Esophagus squamous epithelium (tissue), 5 donors: ENCODE data around the gene TCAP. TPM values are rescaled to one million over a fixed set of nuclear protein-coding genes. Genes with fewer than 3 reads are reported as not detected.
A peak's percentile ranks its signal among the peaks of the same experiment; 100 is the strongest.

Experiments
- DNase-seq: peaks from one replicate; lab custom pipeline; 2025; lab: John Stamatoyannopoulos, UW
- H3K27ac ChIP-seq, 4 donors: fragments of 200-600 bp; sonication (generic); one replicate each; pipeline ENCODE4 v1.5.1; 2016 to 2019; ENCODE audit warnings: mild to moderate bottlenecking in 1 of 4
- H3K27me3 ChIP-seq, 4 donors: fragments of 200-600 bp; sonication (generic); 1 replicate in 3 of 4; 2 replicates in 1 of 4; pipeline versions ENCODE4 v1.5.1 to v1.6.0; 2017 to 2021; ENCODE audit warnings: antibody characterized with exemption in 1 of 4
- H3K36me3 ChIP-seq, 3 donors: fragments of 200-600 bp; sonication (generic); one replicate each; pipeline ENCODE4 v1.5.1; 2016 to 2019
- H3K4me1 ChIP-seq, 3 donors: fragments of 200-600 bp; sonication (generic); one replicate each; pipeline ENCODE4 v1.5.1; 2017 to 2019
- H3K4me3 ChIP-seq, 4 donors: fragments of 200-600 bp; sonication (generic); 1 replicate in 3 of 4; 2 replicates in 1 of 4; pipeline ENCODE4 v1.5.1; 2016 to 2019; ENCODE audit warnings: mild to moderate bottlenecking in 2 of 4, moderate library complexity in 1 of 4
- H3K9me3 ChIP-seq, 3 donors: fragments of 200-600 bp; sonication (generic); one replicate each; pipeline ENCODE4 v1.5.1; 2016 to 2019
- POLR2A ChIP-seq, 4 donors: fragments of 450-650 bp; IDR thresholded peaks; one replicate each; pipeline ENCODE4 v1.6.1; 2017; ENCODE audit warnings: antibody characterized with exemption in 4 of 4, mild to moderate bottlenecking in 4 of 4, moderate library complexity in 3 of 4
- WGBS, 2 donors: methylation state at CpG; one replicate each; pipeline ENCODE4 v1.1.5; 2018; 5-methylcytosine and 5-hydroxymethylcytosine counted together
- intact Hi-C: fragments of 100-400 bp; cut with DNase I; formaldehyde crosslinking; loops from one replicate; pipeline ENCODE4 v1.15.0; 2022
- total RNA-seq, 4 donors: library from RNA; depleted of rRNA; stranded (reverse); fragments of >200 nt; gene quantifications; one replicate each; pipeline ENCODE4 v1.1.0, GENCODE V29; 2016
- TF ChIP-seq, protein P1 (sequence below), 6 experiments: fragments of 450-650 bp in 4 of 6; fragments of 200-600 bp in 2 of 6; sonication (generic) in 2 of 6; IDR thresholded peaks; one replicate each; pipeline ENCODE4 v1.5.1; 2016 to 2019; ENCODE audit warnings: antibody characterized with exemption in 6 of 6, mild to moderate bottlenecking in 4 of 6, moderate library complexity in 4 of 6
- donor health status: DM: yes; HTN: yes; CAD: no.

The TCAP gene
- total RNA-seq, 4 donors from 2014 or later: 0.11 to 0.57 (median 0.29) TPM

DNA sequence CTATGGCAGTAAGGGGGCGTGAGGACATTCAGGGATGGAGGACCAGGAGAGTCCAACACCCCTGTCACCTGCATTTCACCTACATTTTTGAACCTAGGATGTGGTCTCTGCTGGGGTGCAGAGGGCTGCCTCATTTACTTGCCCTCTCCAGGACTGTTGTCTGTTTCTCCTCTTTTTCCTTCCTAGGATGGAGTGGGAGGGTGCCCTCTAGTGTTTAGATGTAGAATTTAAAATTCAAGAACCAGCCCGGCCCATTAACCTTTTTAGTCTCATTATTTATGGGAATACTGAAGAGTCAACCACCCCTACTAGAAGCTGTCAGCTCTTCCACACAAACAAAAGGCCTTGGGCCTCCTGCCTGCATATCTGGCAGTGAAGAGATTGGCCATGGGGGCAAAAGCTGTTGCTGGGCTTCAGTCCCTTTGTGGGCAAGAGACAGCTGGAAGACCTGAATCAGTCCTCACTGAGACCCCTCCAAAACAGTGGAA is 30.7 kb upstream of the TCAP start:
- Histone ChIP-seq H3K36me3 (no peaks in the 10 kb centered on the region), H3K27ac (no peak overlapping the region), H3K4me1 (peaks cover 19 to 63% (median 25%) of the 10 kb centered on the region in 3 donors), H3K27me3 (peaks cover 0 to 23% (median 0%) of the 10 kb centered on the region in 4 donors), H3K4me3 (no peak overlapping the region), H3K9me3 (no peaks in the 10 kb centered on the region)
- intact Hi-C loops: no loop called here
- 11 to 56% methylated on average over 1 to 2 of the region's 2 CpGs for WGBS, 2 donors
- no peak for DNase-seq
- TF ChIP-seq, protein P1, sequence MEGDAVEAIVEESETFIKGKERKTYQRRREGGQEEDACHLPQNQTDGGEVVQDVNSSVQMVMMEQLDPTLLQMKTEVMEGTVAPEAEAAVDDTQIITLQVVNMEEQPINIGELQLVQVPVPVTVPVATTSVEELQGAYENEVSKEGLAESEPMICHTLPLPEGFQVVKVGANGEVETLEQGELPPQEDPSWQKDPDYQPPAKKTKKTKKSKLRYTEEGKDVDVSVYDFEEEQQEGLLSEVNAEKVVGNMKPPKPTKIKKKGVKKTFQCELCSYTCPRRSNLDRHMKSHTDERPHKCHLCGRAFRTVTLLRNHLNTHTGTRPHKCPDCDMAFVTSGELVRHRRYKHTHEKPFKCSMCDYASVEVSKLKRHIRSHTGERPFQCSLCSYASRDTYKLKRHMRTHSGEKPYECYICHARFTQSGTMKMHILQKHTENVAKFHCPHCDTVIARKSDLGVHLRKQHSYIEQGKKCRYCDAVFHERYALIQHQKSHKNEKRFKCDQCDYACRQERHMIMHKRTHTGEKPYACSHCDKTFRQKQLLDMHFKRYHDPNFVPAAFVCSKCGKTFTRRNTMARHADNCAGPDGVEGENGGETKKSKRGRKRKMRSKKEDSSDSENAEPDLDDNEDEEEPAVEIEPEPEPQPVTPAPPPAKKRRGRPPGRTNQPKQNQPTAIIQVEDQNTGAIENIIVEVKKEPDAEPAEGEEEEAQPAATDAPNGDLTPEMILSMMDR (IDR thresholded peaks at IDR 0.05): peak; percentile 51 to 75 (median 68)
- TF ChIP-seq POLR2A (IDR thresholded peaks at IDR 0.05): no peak

DNA sequence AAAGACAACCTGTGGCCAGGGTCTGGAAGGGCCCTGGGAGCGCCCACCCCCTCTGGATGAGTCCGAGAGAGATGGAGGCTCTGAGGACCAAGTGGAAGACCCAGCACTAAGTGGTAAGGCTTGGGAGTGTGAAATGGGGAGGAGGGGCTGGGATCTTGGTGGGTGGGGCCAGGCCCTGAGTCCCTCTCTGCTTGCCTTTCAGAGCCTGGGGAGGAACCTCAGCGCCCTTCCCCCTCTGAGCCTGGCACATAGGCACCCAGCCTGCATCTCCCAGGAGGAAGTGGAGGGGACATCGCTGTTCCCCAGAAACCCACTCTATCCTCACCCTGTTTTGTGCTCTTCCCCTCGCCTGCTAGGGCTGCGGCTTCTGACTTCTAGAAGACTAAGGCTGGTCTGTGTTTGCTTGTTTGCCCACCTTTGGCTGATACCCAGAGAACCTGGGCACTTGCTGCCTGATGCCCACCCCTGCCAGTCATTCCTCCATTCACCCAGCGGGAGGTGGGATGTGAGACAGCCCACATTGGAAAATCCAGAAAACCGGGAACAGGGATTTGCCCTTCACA is 29.5 kb upstream of the TCAP start:
- no peak overlapping the region for H3K4me3 ChIP-seq
- intact Hi-C loops: no loop called here
- TF ChIP-seq, protein P1 (IDR thresholded peaks at IDR 0.05): no peak
- TF ChIP-seq POLR2A (IDR thresholded peaks at IDR 0.05): no peak
- H3K9me3 ChIP-seq: no peaks in the 10 kb centered on the region
- H3K27ac ChIP-seq: peak overlapping the region in 1 of 4 donors; percentile 95
- 71 to 90% methylated on average over 3 to 6 of the region's 8 CpGs for WGBS, 2 donors
- H3K27me3 ChIP-seq: peaks cover 0 to 16% (median 0%) of the 10 kb centered on the region in 4 donors
- no peak for DNase-seq
- peaks cover 0 to 12% (median 0%) of the 10 kb centered on the region in 3 donors for H3K36me3 ChIP-seq
- H3K4me1 ChIP-seq: peaks cover 31 to 75% (median 38%) of the 10 kb centered on the region in 3 donors

- TF ChIP-seq POLR2A (IDR thresholded peaks at IDR 0.05): no peak
- TF ChIP-seq, protein P1 (IDR thresholded peaks at IDR 0.05): no peak
- WGBS, 2 donors: 0 to 30% methylated on average over 2 to 5 of the region's 6 CpGs
- intact Hi-C loops: no loop called here
- no peak for DNase-seq
- Histone ChIP-seq H3K9me3 (no peaks in the 10 kb centered on the region), H3K4me1 (peaks cover 32 to 77% (median 40%) of the 10 kb centered on the region in 3 donors), H3K27ac (peak overlapping the region; percentile 88 to 96 (median 94)), H3K27me3 (peaks cover 0 to 8% (median 0%) of the 10 kb centered on the region in 4 donors), H3K4me3 (peak overlapping the region; percentile 76 to 93 (median 82)), H3K36me3 (peaks cover 0 to 17% (median 0%) of the 10 kb centered on the region in 3 donors)
These were observed 28.6 kb upstream of the TCAP start for GRCh38 chr17:39636587-39636926.

DNA sequence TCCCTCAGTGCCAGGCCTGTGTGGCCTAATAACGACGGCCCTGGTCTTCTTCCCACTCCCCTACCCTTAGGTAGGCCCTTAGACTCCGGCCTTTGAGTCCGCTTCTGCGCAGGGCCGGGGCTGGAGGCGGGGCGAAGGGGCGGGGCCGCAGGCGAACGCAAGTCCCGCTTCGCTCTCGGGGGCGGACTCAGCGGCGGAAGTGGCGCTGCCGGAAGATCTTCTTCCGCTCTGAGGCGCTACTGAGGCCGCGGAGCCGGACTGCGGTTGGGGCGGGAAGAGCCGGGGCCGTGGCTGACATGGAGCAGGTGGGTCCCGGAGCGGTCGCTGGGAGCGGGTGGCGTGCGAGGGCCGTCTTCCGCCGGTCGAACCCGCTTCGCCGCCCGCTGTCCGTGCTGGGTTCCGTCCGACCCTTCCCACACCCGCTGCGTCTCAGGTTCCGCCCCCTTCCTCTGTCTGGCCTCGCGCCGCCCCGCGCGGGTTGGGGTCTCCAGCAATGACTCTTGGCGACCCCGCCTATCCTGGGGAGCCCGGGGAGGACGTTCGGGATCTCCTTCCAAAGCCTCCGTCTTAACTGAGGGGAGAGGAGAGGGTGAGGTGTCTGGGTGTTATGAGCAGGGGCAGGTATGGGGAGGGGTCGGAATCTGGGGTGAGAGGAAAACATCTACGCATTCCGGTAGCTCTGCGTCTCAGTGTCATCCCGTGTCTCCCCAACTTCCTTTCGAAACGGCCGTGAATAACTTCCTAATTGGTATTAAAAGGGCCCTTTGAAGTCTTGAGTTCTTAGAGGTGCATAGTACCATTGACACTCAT is 28.0 kb upstream of the TCAP start, which contains the start of gene STARD3:
Gene STARD3 (plus strand): TSS at position 218 of the 810 bp plus-strand sequence. CDS start 16,388 bp downstream, outside the sequence.
- TF ChIP-seq POLR2A (IDR thresholded peaks at IDR 0.05): peak in 2 of 4 donors; percentile 58 to 68
- TF ChIP-seq, protein P1 (IDR thresholded peaks at IDR 0.05): peak in 2 of 6 experiments; percentile 20 to 38
- intact Hi-C loops: no loop called here
- 0 to 1% methylated on average over 8 to 26 of the region's 69 CpGs for WGBS, 2 donors
- H3K9me3 ChIP-seq: no peaks in the 10 kb centered on the region
- peak within 1 kb of the TSS; percentile 76 to 93 (median 82) for H3K4me3 ChIP-seq
- H3K36me3 ChIP-seq: peaks cover 0 to 17% (median 0%) of the 10 kb centered on the region in 3 donors
- H3K27ac ChIP-seq: peak within 1 kb of the TSS; percentile 88 to 96 (median 94)
- H3K4me1 ChIP-seq: peaks cover 32 to 79% (median 42%) of the 10 kb centered on the region in 3 donors
- H3K27me3 ChIP-seq: peaks cover 0 to 2% (median 0%) of the 10 kb centered on the region in 4 donors
- DNase-seq: peak; percentile 33
